Small intestine (tissue), 7 donors: ENCODE results near the gene C14orf132. TPM values are rescaled to one million over a fixed set of nuclear protein-coding genes. Genes with fewer than 3 reads are reported as not detected.

Experiments
- DNase-seq, 2 donors: peaks; one replicate each; pipeline versions ENCODE4 v3.0.0 to v3.0.0-alpha.2; 2013
- FAIRE-seq: peaks from 2 replicates; lab custom pipeline; 2012; peaks lifted over from hg19 to GRCh38; lab: Jason Lieb, UNC
- H3K27ac ChIP-seq, 3 donors: one replicate each; pipeline ENCODE4 v1.5.1; 2013; ENCODE audit warnings: low read length in 2 of 3, mild to moderate bottlenecking in 2 of 3, control low read depth in 1 of 3, inconsistent platforms in 1 of 3, low read depth in 1 of 3, moderate library complexity in 1 of 3
- H3K27me3 ChIP-seq, 3 donors: one replicate each; pipeline ENCODE4 v1.6.1; 2013; ENCODE audit warnings: low read length in 3 of 3, inconsistent platforms in 1 of 3; ENCODE audit not compliant: control insufficient read depth in 3 of 3, insufficient read depth in 3 of 3
- H3K36me3 ChIP-seq, 3 donors: one replicate each; pipeline ENCODE4 v1.6.1; 2013; ENCODE audit warnings: low read length in 3 of 3, inconsistent platforms in 1 of 3, low read depth in 1 of 3, mild to moderate bottlenecking in 1 of 3, moderate library complexity in 1 of 3; ENCODE audit not compliant: control insufficient read depth in 3 of 3, insufficient read depth in 2 of 3
- H3K4me1 ChIP-seq, 3 donors: one replicate each; pipeline ENCODE4 v1.6.1; 2013; ENCODE audit warnings: low read length in 2 of 3, inconsistent platforms in 1 of 3, low read depth in 1 of 3, mild to moderate bottlenecking in 1 of 3, moderate library complexity in 1 of 3; ENCODE audit not compliant: control insufficient read depth in 3 of 3, insufficient read depth in 2 of 3
- H3K4me3 ChIP-seq, 3 donors: one replicate each; pipeline ENCODE4 v1.5.1; 2013; ENCODE audit warnings: low read length in 3 of 3, control low read depth in 1 of 3, inconsistent platforms in 1 of 3, low read depth in 1 of 3, mild to moderate bottlenecking in 1 of 3, moderate library complexity in 1 of 3
- H3K9me3 ChIP-seq, 2 donors: one replicate each; pipeline ENCODE4 v1.6.1; 2013; ENCODE audit warnings: low read depth in 1 of 2, low read length in 1 of 2; ENCODE audit not compliant: control insufficient read depth in 2 of 2, insufficient read depth in 1 of 2
- WGBS, 3 donors: extraction: QIAGEN DNeasy Blood & Tissue Kit; methylation state at CpG; one replicate each; pipeline ENCODE4 v1.1.7; 2013; 5-methylcytosine and 5-hydroxymethylcytosine counted together
- polyA plus RNA-seq, 4 donors: library from polyadenylated mRNA; stranded (reverse) in 3 of 4; unstranded in 1 of 4; fragments of 200-250 nt in 3 of 4; fragments of 120-200 nt in 1 of 4; gene quantifications; one replicate each; pipeline versions ENCODE4 v1.2.1 to v1.2.3, GENCODE V29; 2013
- donor health status: healthy with polysubstance abuse.
- donor health status: control.
- donor health status: control.
- donor health status: Bipolar disorder and iron deficiency.
- donor health status: healthy.

C14orf132 gene
- polyA plus RNA-seq, 4 donors = 0.45 to 10.1 (median 3.9) TPM

DNA sequence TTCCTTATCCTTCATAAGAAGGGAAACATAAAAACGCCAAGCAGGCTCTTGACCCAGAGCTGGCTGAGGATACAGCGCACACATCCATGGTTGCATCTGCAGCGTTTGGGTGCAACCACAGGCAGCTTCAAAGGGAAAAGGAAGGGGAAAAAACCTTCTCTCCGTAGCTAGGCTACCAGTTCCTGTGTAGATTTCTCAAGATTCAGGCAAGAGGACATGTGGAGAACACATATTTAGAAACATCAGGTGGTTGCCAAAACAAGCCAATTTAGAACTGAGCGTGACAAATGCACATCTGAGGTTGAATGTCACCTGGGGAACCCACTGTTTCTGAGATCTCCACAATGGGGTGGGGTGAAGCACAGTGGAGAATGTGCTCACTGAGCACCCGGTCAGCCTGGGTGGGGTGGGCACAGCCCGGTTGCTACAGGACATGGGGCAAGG is 87.2 kb downstream of the C14orf132 start:
- Histone ChIP-seq H3K27me3 (peaks cover 0 to 2% (median 0%) of the 10 kb centered on the region in 3 donors), H3K9me3 (no peaks in the 10 kb centered on the region), H3K27ac (peak overlapping the region in 1 of 3 donors; percentile 74), H3K4me3 (no peak overlapping the region), H3K4me1 (peaks cover 0 to 7% (median 0%) of the 10 kb centered on the region in 3 donors), H3K36me3 (no peaks in the 10 kb centered on the region)
- no peak for FAIRE-seq
- WGBS, 3 donors = 50 to 79% (median 59%) methylated on average over 7 of the region's 7 CpGs
- DNase-seq = no peak

- Histone ChIP-seq H3K4me1 (peaks cover 0 to 7% (median 0%) of the 10 kb centered on the region in 3 donors), H3K27me3 (peaks cover 0 to 2% (median 0%) of the 10 kb centered on the region in 3 donors), H3K27ac (peak overlapping the region in 1 of 3 donors; percentile 74), H3K36me3 (no peaks in the 10 kb centered on the region), H3K9me3 (no peaks in the 10 kb centered on the region), H3K4me3 (no peak overlapping the region)
- DNase-seq = no peak
- 66 to 81% (median 76%) methylated on average over 5 of the region's 5 CpGs for WGBS, 3 donors
- no peak for FAIRE-seq
These were observed 87.7 kb downstream of the C14orf132 start for GRCh38 chr14:96126783-96127271.

DNA sequence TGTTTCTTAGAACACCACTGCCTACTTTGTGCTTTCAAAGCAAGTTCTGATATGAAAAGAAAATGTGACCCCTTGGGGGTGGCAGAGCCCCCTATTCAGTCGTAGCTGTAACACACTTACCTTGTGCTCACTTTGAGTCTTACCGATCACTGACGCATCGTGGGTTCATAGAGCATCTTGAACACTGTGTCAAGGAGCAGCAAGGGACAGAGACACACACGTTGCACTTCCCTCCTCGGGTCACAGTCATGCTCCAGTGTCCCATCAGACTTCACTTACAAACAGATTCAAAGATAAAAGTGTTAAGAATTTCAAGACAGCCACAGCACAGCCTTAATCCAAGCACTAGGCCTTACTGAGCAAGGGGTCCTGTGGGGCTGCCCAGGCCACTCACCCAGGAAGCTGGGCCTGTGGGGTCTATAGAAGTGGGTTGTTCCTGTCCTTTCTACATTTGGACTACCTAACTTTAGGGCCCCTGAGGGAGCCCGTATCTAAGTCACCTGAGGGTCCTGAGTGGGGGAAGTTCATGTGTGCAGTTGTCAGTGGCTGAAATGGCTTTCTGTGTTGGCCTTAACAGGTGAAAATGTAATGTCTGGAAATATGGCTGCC is 90.1 kb downstream of the C14orf132 start:
- no peak for DNase-seq
- Histone ChIP-seq H3K27me3 (peaks cover 0 to 2% (median 0%) of the 10 kb centered on the region in 3 donors), H3K9me3 (no peaks in the 10 kb centered on the region), H3K4me3 (no peak overlapping the region), H3K27ac (no peak overlapping the region), H3K36me3 (no peaks in the 10 kb centered on the region), H3K4me1 (peaks cover 0 to 7% (median 0%) of the 10 kb centered on the region in 3 donors)
- 92 to 94% (median 93%) methylated on average over 7 of the region's 7 CpGs for WGBS, 3 donors
- no peak for FAIRE-seq

GRCh38 chr14:96130391-96130790 is 91.2 kb downstream of the C14orf132 start:
- no peak for DNase-seq
- H3K4me3 ChIP-seq = no peak overlapping the region
- H3K27me3 ChIP-seq = peaks cover 0 to 2% (median 0%) of the 10 kb centered on the region in 3 donors
- no peaks in the 10 kb centered on the region for H3K36me3 ChIP-seq
- 83 to 91% (median 91%) methylated on average over 6 of the region's 6 CpGs for WGBS, 3 donors
- FAIRE-seq = no peak
- peaks cover 0 to 7% (median 0%) of the 10 kb centered on the region in 3 donors for H3K4me1 ChIP-seq
- H3K9me3 ChIP-seq = no peaks in the 10 kb centered on the region
- H3K27ac ChIP-seq = no peak overlapping the region

DNA sequence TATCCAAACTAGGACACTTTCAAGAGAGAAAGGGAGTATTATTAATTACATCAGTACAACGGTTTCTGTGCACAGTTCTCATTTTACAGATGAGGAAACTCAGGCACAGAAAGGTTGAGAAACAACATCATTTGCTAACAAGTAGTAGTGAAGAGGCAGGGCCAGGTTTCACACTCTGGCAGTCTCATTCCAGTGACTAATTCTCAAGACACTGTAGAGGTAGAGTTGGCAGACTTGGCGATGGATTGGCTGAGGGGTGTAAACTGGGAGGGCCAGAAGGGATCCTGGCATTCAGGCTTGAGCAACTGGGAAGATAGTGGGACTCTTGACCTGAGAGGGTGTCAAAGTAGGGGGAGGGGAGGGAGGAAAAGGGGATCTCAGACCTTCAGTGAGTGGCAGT is 91.7 kb downstream of the C14orf132 start:
- FAIRE-seq = no peak
- no peak for DNase-seq

GRCh38 chr14:96131836-96132235 is 92.7 kb downstream of the C14orf132 start:
- no peaks in the 10 kb centered on the region for H3K9me3 ChIP-seq
- no peak overlapping the region for H3K4me3 ChIP-seq
- no peaks in the 10 kb centered on the region for H3K36me3 ChIP-seq
- peaks cover 0 to 2% (median 0%) of the 10 kb centered on the region in 3 donors for H3K27me3 ChIP-seq
- 64 to 79% (median 70%) methylated on average over 4 of the region's 4 CpGs for WGBS, 3 donors
- DNase-seq (no peak), FAIRE-seq (no peak)
- peaks cover 0 to 3% (median 0%) of the 10 kb centered on the region in 3 donors for H3K4me1 ChIP-seq
- no peak overlapping the region for H3K27ac ChIP-seq

More for the DNA sequence above, 91.7 kb downstream of the C14orf132 start:
- no peaks in the 10 kb centered on the region for H3K36me3 ChIP-seq
- no peaks in the 10 kb centered on the region for H3K9me3 ChIP-seq
- WGBS, 3 donors = 45 to 57% (median 54%) methylated on average over 2 of the region's 2 CpGs
- peaks cover 0 to 7% (median 0%) of the 10 kb centered on the region in 3 donors for H3K4me1 ChIP-seq
- no peak overlapping the region for H3K27ac ChIP-seq
- H3K4me3 ChIP-seq = no peak overlapping the region
- H3K27me3 ChIP-seq = peaks cover 0 to 2% (median 0%) of the 10 kb centered on the region in 3 donors

DNA sequence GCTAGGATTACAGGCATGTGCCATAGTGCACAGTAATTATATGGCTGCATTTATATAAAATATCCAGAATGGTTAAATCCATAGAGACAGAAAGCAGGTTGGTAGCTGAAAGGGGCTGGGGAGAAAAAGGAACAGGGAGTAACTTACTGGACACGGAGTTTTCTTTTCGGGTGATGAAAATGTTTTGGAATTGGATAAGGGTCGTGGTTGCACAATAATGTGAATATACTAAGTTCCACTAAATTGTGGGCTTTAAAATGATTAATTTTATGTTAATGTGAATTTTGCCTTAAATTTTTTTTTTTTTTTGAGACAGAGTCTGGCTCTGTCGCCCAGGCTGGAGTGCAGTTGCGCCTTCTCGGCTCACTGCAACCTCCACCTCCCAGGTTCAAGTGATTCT is 95.3 kb downstream of the C14orf132 start:
- H3K36me3 ChIP-seq = no peaks in the 10 kb centered on the region
- no peaks in the 10 kb centered on the region for H3K4me1 ChIP-seq
- no peak for DNase-seq
- no peak overlapping the region for H3K4me3 ChIP-seq
- FAIRE-seq = no peak
- H3K27me3 ChIP-seq = no peaks in the 10 kb centered on the region
- peaks cover 2 to 20% of the 10 kb centered on the region in 2 donors for H3K9me3 ChIP-seq
- WGBS, 3 donors = 82 to 92% (median 91%) methylated on average over 6 of the region's 6 CpGs
- no peak overlapping the region for H3K27ac ChIP-seq

DNA sequence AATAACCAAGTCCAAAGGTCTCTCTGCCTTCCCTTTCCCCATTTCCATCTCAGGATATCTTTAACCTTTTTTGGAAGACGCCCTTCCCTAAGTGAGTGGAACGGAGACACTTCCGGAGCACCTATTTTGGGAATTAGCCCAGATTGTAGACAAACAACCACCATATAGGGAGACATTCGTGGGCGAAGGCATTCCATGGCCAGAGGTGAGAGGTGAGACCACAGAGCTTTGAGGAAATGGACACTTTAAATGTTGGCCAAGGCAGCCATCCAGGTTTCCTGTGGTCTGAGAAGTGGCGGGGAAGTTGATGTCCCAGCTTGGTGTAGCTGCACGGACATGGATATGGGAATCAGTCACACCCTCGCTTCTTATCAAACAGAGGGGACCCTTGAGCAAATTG is 96.1 kb downstream of the C14orf132 start:
- no peaks in the 10 kb centered on the region for H3K27me3 ChIP-seq
- DNase-seq (peak; percentile 25 to 59), FAIRE-seq (no peak)
- no peak overlapping the region for H3K4me3 ChIP-seq
- no peaks in the 10 kb centered on the region for H3K36me3 ChIP-seq
- H3K9me3 ChIP-seq = peaks cover 2 to 23% of the 10 kb centered on the region in 2 donors
- WGBS, 3 donors = 49 to 59% (median 51%) methylated on average over 8 of the region's 8 CpGs
- H3K4me1 ChIP-seq = no peaks in the 10 kb centered on the region
- H3K27ac ChIP-seq = peak overlapping the region in 1 of 3 donors; percentile 25
